ENCODE measurements around the gene VTI1A.

VTI1A gene

DNA sequence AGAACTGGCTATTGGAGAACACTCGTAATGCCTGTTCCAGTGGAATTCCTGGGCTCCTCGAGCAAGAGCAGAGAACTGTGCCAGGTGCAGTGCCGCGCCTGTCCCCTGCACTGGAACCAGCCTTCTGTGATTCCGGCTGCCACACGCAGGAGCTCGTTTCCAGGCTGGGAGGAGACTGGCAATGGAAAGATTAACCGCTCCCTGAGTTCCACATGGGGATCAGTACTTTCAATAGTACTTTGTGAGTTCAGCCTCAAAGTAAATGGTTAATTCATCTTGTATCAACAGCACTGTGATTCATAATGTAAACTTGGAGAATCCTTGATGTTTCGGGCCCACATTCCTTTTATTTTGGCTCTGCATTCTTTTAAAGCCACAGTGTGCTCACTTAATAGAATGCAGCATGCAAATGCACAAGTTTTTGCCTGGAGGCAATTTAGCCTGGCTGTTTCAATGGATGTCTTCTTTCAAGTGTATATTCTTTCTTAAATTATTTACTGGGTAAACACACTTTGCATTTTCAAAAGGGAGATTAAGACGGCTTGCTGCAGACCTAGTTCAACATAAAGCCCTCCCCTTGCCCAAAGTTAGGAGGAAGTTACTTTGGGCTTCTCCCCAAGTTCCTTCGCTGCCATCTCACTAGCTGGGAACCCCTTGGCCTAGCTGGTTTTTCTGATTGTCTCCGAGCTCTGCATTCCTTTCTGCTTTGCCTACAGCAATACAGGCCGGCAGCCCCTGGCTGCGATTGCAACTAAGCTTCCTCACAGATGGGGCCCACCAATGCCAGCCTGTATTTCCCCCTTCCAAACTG, 364.9 kb downstream of the VTI1A start:
- DNase-seq (ENCODE audit: low read depth) = no peak

DNA sequence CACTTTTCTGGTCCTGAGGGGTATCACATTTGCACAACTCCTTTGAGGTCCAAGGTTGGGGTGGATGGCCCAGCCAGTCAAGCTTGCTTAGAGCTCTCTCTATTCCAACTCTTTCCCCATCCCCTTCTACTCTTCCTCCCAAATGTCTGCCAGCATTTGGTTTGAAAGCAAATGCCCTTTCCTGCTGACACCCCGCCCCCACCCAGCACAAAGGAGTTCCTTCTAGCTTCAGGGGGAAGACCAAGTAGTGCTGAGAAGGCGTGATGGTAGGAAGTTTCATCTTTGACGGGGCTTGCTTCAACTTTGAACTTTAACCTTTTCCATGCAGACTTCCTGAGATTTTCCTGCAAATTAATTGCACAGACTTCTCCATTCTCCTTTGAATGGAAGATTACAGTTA, 365.6 kb downstream of the VTI1A start:
- DNase-seq (ENCODE audit: low read depth) = no peak

DNA sequence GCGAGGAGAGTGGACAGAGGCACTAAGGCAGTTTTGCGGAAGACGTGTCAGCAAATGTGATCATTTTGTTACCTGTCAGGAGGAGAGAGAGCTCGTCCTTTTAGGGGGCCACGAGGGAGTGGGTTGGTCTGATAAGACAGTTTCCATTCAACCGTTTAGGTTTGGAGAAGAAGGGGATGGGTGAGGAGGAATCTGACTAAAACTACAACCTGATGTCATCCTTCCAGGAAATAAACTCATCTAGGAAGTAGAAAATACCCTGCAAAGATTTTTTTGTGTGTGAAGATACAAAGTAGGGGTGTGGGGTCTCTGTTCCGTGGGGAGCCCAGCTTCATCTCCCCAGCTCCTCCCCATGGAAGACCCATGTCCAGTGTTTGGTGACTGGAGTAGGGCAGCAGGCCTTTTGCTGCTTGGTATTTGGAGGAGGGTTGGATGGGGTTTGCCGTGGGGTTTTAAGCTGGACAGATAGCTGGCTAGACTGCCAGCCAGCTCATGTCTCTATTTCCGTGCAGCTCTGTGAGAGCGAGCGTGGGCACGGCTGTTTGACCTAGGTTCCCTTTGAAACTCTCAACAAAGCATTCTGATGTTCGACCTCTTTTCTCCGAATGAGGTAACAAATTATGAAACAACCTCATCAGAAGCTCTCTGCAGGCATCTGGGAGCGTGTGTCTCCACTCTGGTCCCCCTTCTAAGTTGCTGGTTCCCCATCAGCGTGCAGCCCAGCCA, 367.0 kb downstream of the VTI1A start:
- no peak for DNase-seq (ENCODE audit: low read depth)

DNA sequence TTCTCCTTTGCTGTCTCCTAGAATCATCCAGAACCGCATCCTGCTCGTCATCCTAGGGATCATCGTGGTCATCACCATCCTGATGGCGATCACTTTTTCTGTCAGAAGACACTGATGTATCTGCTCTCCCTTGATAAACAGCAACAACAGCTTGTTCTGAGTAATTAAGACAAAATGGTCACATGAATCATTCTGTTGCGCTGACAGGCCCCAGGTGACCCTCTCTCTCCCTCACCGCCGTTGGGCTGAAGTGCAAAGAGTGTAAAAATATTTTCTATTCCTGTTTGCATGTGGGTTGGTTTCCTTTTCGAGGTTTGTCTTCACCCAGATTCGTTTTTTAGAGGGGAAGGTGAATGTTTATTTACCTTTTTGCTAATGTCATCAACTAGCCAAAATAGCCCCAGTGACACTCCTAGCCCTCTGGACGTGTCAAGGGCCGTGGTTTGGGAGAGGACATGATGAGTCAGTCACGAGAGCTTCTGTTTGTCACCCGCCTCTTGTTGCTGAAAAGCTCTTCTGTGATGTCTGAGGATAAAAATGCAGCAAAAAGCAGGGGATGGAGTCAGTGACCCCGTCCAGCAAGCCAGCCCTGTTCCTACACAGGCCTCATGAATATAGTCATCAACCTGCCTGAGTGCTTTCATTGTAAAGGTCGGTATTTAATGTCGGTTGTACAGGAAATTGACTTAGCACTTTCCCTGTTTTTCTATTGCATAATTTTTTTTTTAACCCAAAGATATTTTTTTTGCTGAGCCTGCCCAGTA, 368.4 kb downstream of the VTI1A start:
- DNase-seq (ENCODE audit: low read depth) = no peak

DNA sequence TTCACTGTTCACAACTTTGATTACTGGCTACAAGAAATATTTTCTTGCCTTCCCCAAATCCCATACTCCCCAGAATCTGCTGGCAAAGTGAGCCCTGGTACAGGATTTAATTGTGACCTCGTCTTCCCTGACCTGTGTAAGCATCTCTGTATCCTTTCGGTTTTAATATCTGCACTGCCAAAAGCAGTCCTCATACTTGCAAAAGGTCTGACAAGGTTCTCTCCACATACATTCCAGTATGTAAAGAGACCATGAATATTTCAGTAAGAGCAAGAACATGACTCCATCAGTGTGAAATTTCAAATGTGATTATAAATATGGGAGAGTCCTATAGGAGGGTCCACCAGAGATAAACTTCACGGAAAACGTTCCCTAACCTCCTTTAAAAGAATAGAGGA, 369.0 kb downstream of the VTI1A start:
- DNase-seq (ENCODE audit: low read depth) = no peak

DNA sequence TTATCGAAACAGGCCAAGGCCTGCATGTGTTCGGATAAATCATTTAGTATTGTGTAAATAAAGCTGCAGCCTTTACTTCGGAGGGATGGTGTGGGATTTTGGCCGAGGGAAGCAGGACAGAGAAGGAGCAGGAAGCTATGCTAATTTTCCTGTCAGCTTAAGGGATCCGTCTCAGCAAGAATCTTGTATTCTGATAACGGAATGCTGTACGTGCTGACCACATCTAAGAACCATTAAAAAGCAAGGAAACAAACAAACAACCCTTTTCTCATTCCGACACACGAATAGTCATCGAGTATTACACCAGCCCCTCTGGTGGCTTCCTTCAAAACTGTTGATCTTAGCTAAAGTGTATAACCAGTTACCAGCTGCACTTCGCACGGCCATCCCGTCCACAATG, 369.9 kb downstream of the VTI1A start:
- DNase-seq (ENCODE audit: low read depth) = no peak

DNA sequence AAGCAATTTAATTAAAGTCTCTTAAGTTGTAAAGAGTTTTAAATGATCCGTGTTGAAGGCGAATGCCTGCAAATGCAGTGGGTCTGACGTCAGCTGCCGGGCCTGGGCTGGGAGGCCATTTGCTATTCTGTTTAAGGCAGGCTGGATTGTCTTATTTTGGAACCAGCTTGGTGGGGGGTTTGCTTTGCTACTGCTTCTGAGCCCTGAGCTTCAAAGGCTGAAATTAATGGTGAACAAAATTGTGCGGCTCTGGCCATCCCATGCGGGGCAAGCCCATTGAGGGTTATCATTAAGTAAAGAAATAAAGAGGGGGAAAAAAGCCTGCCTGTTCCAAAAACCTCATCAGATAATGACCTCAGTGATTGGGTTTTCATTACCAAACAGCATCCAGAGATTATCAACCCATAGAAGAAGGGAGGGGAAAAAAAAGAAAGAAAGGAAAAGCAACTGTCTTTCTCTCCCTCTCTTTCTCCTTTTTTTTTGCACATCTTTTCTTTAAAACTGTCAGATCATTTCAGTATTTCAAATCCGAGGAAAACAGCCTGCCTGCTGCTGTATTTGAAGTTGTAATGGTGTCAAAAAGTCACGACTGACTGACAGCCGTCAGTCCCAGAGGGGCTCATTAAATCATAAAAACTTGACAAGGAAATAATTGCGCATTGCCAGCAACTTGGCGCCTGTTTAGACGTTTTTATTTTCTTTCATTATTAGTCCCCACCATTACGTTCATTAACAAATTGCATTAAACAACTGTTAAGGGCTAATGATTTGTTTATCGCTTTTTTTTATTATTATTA, 371.2 kb downstream of the VTI1A start:
- DNase-seq (ENCODE audit: low read depth) = no peak

DNA sequence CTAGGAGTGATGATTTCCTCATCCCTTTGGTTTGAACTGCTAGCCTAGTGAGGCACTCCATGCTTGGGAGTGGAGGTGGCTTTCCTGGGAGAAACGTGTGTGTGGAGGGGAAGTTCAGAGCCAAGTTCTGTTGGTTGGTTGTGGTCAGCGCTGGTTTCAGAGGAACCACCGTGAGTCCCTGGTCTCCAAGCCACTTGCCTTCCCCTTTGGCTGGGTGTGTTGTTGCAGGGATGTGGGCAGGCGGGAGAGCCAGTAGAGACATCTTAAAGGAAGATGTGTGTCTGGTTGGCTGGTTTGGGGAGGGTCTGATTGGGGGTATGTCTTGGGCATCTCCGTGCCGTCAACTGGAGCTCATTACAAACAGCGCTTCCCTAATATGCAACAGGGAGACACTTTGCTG, 372.2 kb downstream of the VTI1A start:
- DNase-seq (ENCODE audit: low read depth) = no peak

DNA sequence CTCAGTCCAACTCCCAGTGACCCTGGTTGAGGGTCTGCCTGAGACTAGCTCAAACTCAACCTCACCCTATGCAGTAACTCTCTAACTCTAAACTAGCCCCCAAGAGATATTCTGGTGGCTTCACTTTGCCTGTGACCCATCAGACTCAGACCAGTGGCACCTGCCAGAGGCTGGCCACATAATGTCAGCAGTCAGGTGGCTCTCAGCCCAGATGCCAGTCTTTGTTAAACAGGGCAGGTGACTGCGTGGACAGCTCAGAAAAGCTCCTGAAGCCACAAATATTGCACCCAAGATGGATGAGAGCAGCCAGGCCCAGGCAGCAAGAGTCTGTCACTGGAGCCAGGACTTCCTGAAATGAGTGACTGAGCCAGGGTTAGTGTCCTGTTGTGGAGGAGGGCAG, 373.3 kb downstream of the VTI1A start:
- no peak for DNase-seq (ENCODE audit: low read depth)

DNA sequence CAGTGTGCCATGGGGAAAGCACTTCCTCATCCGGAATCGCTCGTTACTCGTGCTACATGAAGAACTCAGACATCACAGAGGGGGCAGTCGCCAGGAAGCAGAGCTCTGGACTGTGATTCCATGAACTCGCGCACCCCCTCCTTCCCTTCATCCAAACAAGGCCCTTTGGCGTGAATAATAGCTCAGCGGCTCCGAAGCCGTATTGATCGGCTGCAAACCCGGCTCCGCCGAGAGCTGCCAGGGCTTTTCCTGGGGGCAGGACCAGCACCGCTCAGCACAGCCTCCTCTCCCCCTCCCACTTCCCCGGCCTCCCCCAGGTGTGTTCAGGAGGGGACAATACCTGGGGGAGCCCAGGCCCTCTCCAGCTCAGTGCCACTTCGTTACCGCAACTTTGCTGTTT, 374.0 kb downstream of the VTI1A start:
- DNase-seq (ENCODE audit: low read depth) = no peak

DNA sequence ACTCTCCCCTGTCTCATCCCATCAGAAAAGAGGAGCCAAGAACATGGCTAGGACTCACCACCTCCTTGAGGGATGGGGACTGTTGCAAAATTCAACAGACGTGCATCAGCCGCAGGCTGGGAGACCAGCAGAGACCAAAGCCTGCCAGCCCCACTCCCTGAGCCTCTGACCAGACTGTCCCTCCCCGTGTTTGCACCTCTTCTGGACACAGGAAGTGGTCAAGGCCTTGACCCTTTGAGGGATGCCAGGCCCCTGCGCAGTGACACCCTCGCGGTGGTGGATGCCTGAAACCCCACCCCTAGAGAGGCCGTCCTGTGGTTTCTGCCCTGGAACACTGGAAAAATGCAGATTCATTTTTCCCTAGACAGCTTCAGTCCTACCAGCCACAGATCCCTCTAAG, 374.6 kb downstream of the VTI1A start:
- no peak for DNase-seq (ENCODE audit: low read depth)

DNA sequence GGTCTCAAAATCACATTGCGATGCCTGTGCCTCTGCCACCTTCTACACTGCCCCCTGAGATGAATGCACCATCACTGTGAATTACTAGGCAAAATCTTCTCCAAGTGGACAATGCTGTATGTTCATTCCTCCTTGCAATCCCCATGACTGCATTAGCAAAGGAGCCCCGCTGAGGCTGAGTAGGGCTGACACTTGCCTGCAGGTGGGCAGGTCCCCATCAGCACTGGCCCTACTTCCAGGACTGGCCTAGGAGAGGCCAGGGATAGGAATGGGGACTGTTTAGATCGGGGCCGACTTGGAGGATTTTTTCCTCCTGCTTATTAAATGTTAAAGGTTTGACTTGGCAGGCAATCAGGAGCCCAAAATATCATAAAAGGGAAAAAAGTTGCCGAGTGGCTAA, 376.0 kb downstream of the VTI1A start:
- DNase-seq (ENCODE audit: low read depth) = no peak

DNA sequence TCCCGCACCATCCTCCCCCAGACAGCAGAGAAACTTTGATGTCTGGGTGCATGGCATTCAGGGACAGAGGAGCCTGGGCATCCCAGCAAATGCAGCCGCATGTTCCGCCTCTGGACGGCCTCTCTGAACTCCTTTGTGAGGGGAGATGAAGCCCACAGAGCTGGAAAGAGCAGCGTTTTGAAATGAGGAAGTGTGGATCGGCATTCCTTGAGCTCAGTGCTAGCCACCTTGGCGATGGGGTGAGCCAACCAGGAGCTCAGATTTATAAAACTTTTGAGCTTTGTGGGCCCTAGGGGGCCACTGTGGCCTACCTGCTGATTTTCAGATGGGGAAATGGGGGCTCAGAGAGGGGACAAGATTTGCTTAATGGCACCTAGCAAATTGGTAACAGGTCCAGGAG, 376.6 kb downstream of the VTI1A start:
- no peak for DNase-seq (ENCODE audit: low read depth)

DNA sequence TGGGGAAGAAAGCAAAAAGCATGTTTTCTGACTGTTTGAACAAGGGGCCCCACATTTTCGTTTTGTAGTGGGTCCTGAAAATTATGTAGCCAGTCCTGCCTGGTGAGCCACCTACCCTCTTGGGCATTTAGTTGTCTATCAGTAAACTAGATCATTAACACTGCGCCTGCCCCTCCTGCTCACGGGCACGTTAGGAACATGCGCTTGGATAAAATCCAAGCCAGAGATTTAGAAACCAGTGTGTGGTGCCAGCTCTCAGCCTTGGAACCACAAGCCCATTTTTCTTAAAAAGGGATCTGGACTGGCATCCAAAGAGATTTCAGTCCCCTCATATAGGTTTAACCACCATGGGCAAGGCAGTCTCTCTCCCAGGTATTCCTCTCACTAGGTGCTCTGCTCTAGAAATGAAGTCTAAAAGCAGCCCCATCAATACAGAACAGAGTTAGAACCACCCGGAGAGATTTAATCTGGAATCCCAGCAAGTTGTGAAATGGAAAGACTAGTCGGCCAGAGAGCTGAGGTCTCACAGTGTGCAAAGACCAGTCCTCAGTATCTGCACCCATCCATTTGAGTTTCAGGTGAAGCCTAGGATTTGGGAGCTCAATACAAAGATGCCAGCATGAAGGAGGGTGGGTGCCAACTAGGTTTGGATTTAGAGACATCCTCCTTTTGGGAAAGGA, 379.1 kb downstream of the VTI1A start:
- no peak for DNase-seq (ENCODE audit: low read depth)

DNA sequence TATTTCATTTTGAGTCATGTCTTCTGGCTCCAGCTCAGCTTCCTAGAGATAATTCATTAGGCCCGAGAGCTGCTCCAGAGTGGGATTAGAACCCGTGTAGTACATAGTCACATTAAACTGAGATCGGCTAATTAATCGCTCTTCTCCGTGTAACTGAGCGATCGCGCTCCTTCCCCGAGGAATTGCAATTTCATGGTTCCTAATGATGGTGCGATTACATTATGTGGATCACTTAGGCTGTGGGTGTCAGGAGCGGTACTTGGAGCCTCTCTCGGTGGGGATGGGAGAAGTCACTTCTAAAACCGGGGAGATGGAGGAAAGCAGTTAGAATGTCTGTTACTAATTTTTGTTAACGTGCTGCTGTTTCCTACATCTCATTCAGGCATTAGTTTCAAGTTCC, 380.1 kb downstream of the VTI1A start:
- DNase-seq (ENCODE audit: low read depth) = no peak

DNA sequence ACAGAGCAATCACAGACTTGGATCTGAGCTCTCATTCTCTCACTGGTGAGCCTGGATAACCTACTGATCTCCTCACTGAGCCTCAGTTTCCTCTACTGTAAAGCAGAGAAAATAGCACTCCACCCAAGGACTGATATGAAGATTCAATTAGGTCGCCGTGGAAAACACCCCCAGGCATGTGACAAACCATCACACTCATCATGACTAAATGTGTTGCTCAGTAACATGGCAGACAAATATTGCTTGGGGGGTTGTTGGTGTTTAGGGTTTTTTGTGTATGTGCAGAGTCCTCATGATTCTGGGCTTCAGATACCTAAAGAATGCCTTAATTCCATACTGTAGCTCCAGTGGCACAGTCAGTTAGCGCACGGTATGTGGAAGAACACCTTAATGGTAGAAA, 380.9 kb downstream of the VTI1A start:
- DNase-seq (ENCODE audit: low read depth) = no peak

DNA sequence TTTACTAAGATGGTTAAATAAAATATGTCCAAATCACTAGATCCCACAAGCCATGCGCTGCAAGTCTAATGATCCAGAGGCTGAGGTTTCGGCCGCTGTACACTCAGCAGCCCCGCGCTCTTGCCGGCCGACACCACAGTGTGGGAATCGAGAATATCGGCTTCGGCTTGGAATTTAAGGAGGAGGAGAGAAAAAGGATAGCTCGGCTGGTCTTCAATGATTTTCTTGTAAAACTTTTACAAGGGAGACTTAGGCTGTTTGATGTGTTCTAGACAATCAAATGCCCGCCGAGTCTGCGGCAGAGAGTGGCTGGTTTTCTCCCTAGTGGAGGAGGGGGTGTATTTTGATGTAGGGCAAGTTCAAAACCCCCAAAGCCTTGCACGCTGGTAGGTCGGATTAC, 384.8 kb downstream of the VTI1A start:
- no peak for DNase-seq (ENCODE audit: low read depth)

DNA sequence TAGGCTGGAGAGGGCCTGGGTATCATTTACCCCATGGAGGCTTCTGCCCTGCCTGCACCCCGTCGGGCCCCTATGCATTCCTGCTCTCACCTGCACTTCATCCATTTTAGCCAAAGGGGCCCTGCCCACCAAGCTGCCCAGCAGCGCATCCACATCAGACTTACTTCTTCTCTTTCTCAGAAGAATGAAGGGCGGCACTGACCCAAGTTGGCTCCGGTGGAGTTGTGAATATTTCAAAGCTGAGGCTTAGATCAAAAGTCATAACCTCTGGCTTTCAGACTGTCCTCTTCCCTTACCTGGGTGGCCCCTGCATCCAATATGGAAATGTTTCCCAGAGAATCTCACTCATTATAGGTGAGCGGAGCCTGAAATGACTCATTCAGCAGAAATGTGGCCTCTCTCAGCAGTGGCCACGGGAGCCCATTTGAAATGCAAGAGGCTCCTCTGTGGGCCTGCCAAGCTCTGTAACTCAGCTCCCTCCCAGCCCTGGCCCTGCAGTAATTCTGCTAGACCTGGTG, 385.4 kb downstream of the VTI1A start:
- no peak for DNase-seq (ENCODE audit: low read depth)

DNA sequence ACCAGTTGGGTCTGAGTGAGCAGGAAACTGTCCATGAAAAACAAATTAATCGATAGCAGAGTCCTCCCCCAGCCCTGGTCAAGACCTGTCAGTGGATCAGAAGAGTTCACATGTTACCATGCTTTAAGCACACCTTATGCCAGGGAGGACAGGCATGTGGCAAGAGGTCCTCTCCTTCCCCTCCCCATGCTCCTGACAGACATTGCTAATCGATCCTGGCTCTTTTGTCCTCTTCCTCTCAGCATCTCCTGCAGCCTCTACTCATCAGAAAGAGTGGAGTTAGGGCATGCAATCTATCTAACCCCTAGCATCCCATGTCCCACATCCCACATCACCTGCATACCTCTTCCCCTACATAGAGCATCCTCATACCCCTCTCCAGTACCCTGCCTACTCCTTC, 385.9 kb downstream of the VTI1A start:
- DNase-seq (ENCODE audit: low read depth) = no peak

DNA sequence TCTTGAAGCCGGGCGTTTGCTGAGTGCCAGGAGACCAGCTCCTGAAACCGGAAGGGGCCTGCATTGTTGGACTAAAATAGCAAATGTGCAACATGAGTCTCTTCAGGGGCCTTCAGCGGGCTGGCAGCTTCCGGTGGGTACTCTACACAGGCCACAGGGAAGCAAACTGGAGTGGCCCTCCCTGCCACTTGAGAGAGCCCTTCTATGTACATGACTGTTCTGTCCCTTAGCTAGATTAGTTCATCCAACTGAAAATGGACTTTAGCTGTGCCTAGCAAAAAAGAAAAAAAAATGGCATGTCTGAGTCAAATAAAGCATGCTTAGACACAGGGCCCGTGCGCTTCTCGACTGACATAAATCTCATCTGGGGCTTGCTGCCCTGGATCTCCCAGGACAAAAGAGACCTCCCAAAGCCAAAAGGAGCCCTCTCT, 387.8 kb downstream of the VTI1A start:
- DNase-seq (ENCODE audit: low read depth) = no peak

DNA sequence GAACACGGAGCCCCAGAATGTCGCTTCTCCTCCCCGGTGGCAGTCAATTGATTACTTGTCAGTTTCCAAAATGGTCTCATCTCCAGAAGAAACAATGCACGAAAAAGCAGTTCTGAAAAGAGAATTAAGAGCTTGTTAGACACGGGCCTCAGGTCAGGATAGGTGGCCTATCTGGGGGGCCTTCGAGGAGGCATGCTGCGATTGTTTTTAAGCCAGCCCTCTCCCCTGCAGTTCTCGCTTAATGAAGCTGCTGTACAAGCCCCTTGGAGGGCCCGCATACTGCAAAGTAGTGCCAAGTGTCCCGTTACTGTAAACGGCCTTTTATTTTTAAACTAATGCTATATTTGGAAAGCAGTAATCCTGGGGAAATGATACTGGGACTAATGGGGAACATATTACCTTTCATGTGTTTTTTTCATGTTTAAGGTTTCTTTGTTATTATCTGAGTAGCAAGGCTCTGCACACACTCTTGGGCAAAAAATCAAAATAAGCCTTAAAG, 388.3 kb downstream of the VTI1A start:
- DNase-seq (ENCODE audit: low read depth) = no peak

Data from activated T-helper 9 cell treated with anti-CD3 and anti-CD28 coated beads, Interleukin-2, amount 50 U/mL, for 16 hours (primary cell).